ENCODE measurements around the gene ZMIZ1.

ZMIZ1 gene

DNA sequence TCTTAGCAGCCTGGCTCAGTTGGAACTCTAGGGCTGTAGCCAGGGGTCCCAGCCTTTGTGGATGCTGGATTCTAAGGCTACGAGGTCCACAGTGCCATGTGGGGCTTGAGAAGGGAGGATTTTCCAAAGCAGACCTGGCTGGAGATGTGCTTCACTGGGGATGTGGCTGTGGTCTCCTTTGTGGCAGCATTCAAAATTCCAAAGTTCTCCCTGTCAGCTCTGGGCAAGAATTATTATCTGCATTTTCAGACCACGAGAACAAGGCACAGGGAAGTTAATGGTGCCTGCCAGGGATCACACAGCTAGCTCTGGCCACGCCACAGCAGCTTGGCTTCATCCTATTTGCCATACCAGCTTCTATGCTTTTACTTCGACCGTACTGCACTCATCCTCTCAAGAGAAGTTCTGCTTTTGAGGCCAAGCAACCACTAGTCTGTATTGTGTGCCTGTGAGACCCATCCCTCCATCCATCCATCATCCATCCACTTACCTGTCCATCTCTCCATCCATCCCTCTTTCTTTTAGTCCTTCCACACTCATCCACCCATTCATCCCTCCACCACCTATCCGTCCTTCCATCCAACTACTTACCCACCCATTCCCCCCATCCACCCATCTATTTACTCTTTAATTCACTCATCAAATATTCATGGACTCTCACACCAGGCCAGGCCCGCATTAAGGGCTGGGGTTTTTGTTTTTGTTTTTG, 71.5 kb downstream of the ZMIZ1 start:
- H3K4me3 ChIP-seq (ENCODE audit: low read depth, low read length) = no peak overlapping the region
- no peak for DNase-seq (ENCODE audit: low read depth)
- TF ChIP-seq MYC (IDR thresholded peaks at IDR 0.05; ENCODE audit: low read depth, low read length) (no peak), POLR2A (IDR thresholded peaks at IDR 0.05; ENCODE audit: extremely low read depth, insufficient read length) (no peak)
- TF ChIP-seq, protein P1, sequence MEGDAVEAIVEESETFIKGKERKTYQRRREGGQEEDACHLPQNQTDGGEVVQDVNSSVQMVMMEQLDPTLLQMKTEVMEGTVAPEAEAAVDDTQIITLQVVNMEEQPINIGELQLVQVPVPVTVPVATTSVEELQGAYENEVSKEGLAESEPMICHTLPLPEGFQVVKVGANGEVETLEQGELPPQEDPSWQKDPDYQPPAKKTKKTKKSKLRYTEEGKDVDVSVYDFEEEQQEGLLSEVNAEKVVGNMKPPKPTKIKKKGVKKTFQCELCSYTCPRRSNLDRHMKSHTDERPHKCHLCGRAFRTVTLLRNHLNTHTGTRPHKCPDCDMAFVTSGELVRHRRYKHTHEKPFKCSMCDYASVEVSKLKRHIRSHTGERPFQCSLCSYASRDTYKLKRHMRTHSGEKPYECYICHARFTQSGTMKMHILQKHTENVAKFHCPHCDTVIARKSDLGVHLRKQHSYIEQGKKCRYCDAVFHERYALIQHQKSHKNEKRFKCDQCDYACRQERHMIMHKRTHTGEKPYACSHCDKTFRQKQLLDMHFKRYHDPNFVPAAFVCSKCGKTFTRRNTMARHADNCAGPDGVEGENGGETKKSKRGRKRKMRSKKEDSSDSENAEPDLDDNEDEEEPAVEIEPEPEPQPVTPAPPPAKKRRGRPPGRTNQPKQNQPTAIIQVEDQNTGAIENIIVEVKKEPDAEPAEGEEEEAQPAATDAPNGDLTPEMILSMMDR (IDR thresholded peaks at IDR 0.05; ENCODE audit: low read depth, low read length) = no peak
- TF ChIP-seq, protein P2, sequence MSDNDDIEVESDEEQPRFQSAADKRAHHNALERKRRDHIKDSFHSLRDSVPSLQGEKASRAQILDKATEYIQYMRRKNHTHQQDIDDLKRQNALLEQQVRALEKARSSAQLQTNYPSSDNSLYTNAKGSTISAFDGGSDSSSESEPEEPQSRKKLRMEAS (IDR thresholded peaks at IDR 0.05; ENCODE audit: low read depth, low read length) = no peak

DNA sequence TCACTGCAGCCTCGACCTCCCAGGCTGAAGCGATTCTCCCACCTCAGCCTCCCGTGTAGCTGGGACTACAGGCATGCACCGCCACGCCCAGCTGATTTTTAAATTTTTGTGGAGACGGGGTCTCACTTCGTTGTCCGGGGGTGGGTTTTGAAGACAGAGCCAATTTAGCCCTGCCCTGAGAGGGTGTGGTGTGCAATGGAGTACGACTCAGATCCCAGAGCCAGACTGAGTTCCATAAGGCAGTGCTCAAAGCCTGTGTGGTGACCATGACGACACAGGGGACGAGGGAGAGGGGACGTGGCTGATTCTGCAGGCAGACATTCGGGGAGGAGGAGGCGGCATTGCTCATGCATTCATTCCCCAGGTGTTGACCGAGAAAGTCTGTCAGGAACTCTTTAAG, 72.1 kb downstream of the ZMIZ1 start:
- no peak overlapping the region for H3K4me3 ChIP-seq (ENCODE audit: low read depth, low read length)
- no peak for DNase-seq (ENCODE audit: low read depth)
- TF ChIP-seq MYC (IDR thresholded peaks at IDR 0.05; ENCODE audit: low read depth, low read length) (no peak), POLR2A (IDR thresholded peaks at IDR 0.05; ENCODE audit: extremely low read depth, insufficient read length) (no peak)
- TF ChIP-seq, protein P1 (IDR thresholded peaks at IDR 0.05; ENCODE audit: low read depth, low read length) = no peak
- TF ChIP-seq, protein P2 (IDR thresholded peaks at IDR 0.05; ENCODE audit: low read depth, low read length) = no peak

DNA sequence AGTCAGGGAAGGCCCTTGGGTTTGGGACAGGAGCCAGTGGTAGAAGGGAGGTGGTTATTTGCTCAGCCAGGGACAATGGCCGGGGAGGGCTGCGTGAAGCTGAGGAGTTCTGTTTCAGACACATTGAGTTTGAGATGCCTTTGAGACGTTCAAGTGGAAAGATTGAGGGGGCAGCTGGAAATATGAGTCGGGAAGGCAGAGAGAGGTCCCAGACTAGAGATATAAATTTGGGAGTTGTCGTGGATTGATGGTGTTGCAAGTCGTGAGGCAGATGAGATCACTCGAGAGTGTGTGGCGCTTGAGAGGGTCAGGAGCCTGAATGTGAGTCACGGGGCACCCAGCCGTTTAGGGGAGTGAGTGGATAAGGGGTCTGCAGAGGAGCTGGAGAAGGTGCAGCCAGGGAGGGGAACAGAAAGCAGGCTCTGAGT, 73.3 kb downstream of the ZMIZ1 start:
- peak; percentile 61 for DNase-seq (ENCODE audit: low read depth)
- TF ChIP-seq, protein P2 (IDR thresholded peaks at IDR 0.05; ENCODE audit: low read depth, low read length) = no peak
- no peak for TF ChIP-seq POLR2A (IDR thresholded peaks at IDR 0.05; ENCODE audit: extremely low read depth, insufficient read length)
- TF ChIP-seq, protein P1 (IDR thresholded peaks at IDR 0.05; ENCODE audit: low read depth, low read length) = no peak
- TF ChIP-seq MYC (IDR thresholded peaks at IDR 0.05; ENCODE audit: low read depth, low read length) = no peak
- H3K4me3 ChIP-seq (ENCODE audit: low read depth, low read length) = no peak overlapping the region

DNA sequence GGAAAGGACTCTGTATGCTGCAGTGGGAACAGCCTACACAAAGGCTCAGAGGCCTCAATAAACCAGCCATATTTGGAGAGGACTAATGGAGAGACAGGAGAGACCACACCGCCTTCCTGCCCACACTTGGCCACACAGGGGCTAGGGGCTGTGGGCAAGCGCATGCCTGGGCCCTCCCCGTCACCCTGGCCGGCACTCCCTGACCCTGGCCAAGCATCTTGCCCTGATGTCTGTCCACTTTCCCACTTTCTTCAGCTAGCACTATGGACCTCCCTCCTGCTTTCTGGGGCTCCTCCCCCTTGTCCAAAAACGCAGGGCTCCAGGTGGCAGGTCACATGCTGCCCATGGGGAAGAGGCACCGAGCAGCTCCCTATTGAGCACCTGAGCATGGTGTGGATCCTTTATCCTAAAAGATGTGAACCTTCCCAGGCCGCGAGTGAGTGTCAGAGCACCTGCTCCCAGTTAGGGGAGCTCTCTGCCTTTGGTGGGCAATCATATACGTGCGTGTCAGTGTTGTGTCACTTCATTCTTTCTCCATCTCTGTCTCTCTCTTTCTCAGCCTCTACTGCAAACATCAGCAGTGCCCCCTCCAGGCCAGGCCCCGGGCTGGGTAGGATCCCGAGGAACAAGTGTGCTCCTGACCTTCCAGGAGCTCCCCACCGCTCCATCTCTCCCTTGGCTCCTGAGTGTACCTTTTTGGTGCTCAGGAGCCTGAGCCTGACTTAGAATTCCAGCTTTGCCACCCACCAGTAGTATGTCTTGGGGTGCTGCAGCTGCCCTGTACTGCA, 74.0 kb downstream of the ZMIZ1 start:
- DNase-seq (ENCODE audit: low read depth) = peak; percentile 43
- H3K4me3 ChIP-seq (ENCODE audit: low read depth, low read length) = no peak overlapping the region
- TF ChIP-seq, protein P2 (IDR thresholded peaks at IDR 0.05; ENCODE audit: low read depth, low read length) = no peak
- TF ChIP-seq MYC (IDR thresholded peaks at IDR 0.05; ENCODE audit: low read depth, low read length) = no peak
- TF ChIP-seq, protein P1 (IDR thresholded peaks at IDR 0.05; ENCODE audit: low read depth, low read length) = peak; percentile 20

DNA sequence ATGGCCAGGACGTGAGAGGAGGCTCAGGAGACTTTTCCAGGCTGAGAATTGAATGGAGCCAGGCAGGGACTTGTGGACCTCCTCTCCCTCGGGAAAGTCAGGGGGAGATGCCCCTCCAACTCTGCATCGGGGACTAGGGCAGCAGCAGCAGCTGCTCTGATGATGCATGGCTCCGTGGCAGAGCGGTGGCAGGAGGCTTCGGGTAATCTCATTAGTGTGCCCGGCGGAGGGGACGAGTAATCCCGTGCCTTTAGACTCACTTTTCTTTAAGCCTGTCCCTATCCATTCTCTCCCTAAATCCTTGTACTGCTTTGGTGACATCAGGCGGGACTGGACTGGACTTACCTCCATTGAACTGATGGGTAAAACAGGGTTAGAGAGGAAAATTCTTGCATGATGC, 75.1 kb downstream of the ZMIZ1 start:
- no peak overlapping the region for H3K4me3 ChIP-seq (ENCODE audit: low read depth, low read length)
- no peak for DNase-seq (ENCODE audit: low read depth)
- no peak for TF ChIP-seq POLR2A (IDR thresholded peaks at IDR 0.05; ENCODE audit: extremely low read depth, insufficient read length)
- no peak for TF ChIP-seq MYC (IDR thresholded peaks at IDR 0.05; ENCODE audit: low read depth, low read length)
- TF ChIP-seq, protein P1 (IDR thresholded peaks at IDR 0.05; ENCODE audit: low read depth, low read length) = no peak
- TF ChIP-seq, protein P2 (IDR thresholded peaks at IDR 0.05; ENCODE audit: low read depth, low read length) = no peak

Measured in NB4 (cell line).